HG03060 (cell line): ENCODE measurements around the gene ART5.
"Not testable (repeated sequence)": the region's sequence is repeated elsewhere in the genome, so short reads cannot be mapped to it uniquely, and the experiment has no call there.

ENCODE experiments used
- ATAC-seq: cut with Tn5 transposase; IDR thresholded peaks from one replicate; pipeline ENCODE4 v1.9.1; 2021; ENCODE audit warnings: low read depth, moderate number of reproducible peaks; ENCODE audit not compliant: unreplicated experiment

The ART5 gene

GRCh38 chr11:3626250-3626960 is 15.4 kb downstream of the ART5 start:
- ATAC-seq: no peak

GRCh38 chr11:3623767-3624458 is 17.9 kb downstream of the ART5 start:
- ATAC-seq: no peak

- ATAC-seq: no peak
Observed at GRCh38 chr11:3623121-3623520, 18.7 kb downstream of the ART5 start.

- no peak for ATAC-seq
Observed at GRCh38 chr11:3622521-3622920, 19.3 kb downstream of the ART5 start.

GRCh38 chr11:3617990-3618389 is 23.8 kb downstream of the ART5 start:
- ATAC-seq: no peak

- ATAC-seq: no peak
Observed at GRCh38 chr11:3616721-3617460, 24.9 kb downstream of the ART5 start.

- no peak for ATAC-seq
Observed at GRCh38 chr11:3615998-3616397, 25.8 kb downstream of the ART5 start.

GRCh38 chr11:3614742-3615171 is 27.0 kb downstream of the ART5 start:
- ATAC-seq: peak; percentile 70

- no peak for ATAC-seq
Observed at GRCh38 chr11:3613998-3614741, 27.6 kb downstream of the ART5 start.

GRCh38 chr11:3611976-3612678 is 29.7 kb downstream of the ART5 start:
- ATAC-seq: no peak

- ATAC-seq: no peak
Observed at GRCh38 chr11:3610846-3611245, 30.9 kb downstream of the ART5 start.

GRCh38 chr11:3609416-3610265 is 32.2 kb downstream of the ART5 start:
- ATAC-seq: no peak

GRCh38 chr11:3605771-3606203 is 36.0 kb downstream of the ART5 start:
- ATAC-seq: no peak

- no peak for ATAC-seq
Observed at GRCh38 chr11:3605283-3605662, 36.5 kb downstream of the ART5 start.

- no peak for ATAC-seq
Observed at GRCh38 chr11:3604167-3604566, 37.6 kb downstream of the ART5 start.

GRCh38 chr11:3600201-3600600 is 41.6 kb downstream of the ART5 start:
- ATAC-seq: not testable (repeated sequence)

- ATAC-seq: not testable (repeated sequence)
Observed at GRCh38 chr11:3597743-3598142, 44.0 kb downstream of the ART5 start.

- ATAC-seq: not testable (repeated sequence)
Observed at GRCh38 chr11:3591326-3591725, 50.5 kb downstream of the ART5 start.

GRCh38 chr11:3590193-3590592 is 51.6 kb downstream of the ART5 start:
- ATAC-seq: not testable (repeated sequence)
